Femur (tissue), 1 donor: ENCODE measurements around the gene FOXO6.
"Not testable (repeated sequence)": the region's sequence is repeated elsewhere in the genome, so short reads cannot be mapped to it uniquely, and the experiment has no call there.

Source experiments
- DNase-seq: peaks from one replicate; pipeline ENCODE4 v3.0.0-alpha.2; 2017

FOXO6 gene

GRCh38 chr1:41329662-41330587 is 31.3 kb upstream of the FOXO6 start:
- no peak for DNase-seq

- DNase-seq: no peak
Observed at GRCh38 chr1:41330588-41331545, 30.4 kb upstream of the FOXO6 start.

DNA sequence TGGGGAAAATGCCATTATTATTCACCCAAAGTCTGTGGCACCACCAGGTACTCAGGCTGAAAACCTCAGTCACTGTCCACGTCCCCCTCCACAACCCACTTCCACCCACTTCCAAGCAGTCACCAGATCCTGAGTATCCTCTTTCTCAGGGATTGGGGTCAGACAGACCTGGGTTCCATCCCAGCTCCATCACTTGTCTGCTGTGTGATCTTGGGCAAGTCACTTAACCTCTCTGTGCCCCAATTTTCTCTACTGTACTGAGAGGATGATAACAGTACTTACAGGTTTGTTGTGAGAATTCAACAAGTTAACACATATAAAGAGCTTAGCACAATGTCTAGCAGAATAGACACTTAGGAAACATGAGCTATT is 29.7 kb upstream of the FOXO6 start:
- no peak for DNase-seq

GRCh38 chr1:41332161-41332560 is 29.1 kb upstream of the FOXO6 start:
- DNase-seq: not testable (repeated sequence)

- no peak for DNase-seq
Observed at GRCh38 chr1:41333146-41333784, 28.0 kb upstream of the FOXO6 start.

GRCh38 chr1:41338820-41339219 is 22.4 kb upstream of the FOXO6 start:
- DNase-seq: no peak

DNA sequence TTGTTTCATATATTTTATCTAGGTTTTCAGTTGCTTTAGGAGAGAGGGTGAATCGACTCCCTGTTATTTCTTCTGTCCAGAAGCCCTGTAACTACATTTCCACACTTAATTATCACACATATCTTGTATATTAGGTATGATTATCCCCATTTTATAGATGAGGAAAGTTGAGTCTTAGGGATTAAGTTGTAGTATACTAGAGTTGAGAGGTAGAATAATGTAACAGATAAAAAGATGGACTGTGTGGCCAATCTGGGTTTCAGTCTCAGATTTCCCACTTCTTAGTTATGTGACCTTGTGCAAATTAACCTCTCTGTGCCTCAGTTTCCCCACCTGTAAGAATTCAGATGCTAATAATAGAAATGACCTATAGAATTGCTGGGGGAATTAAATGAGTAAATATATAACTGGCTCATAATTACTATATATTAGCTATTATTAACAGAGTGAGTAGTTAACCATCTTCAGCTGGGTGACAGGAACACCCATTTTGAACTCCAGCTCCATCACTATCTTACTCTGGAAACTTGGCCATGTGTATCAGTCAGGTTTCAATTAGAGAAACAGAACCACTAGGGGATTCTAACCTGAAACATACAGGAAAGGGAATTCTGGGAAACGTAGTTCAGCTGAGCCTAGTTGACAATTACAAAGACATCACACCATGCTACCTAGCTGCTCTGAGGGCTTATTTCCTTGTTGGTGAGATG is 20.4 kb upstream of the FOXO6 start:
- no peak for DNase-seq

- no peak for DNase-seq
Observed at GRCh38 chr1:41341365-41341683, 19.9 kb upstream of the FOXO6 start.

- DNase-seq: no peak
Observed at GRCh38 chr1:41341772-41342562, 19.3 kb upstream of the FOXO6 start.

DNA sequence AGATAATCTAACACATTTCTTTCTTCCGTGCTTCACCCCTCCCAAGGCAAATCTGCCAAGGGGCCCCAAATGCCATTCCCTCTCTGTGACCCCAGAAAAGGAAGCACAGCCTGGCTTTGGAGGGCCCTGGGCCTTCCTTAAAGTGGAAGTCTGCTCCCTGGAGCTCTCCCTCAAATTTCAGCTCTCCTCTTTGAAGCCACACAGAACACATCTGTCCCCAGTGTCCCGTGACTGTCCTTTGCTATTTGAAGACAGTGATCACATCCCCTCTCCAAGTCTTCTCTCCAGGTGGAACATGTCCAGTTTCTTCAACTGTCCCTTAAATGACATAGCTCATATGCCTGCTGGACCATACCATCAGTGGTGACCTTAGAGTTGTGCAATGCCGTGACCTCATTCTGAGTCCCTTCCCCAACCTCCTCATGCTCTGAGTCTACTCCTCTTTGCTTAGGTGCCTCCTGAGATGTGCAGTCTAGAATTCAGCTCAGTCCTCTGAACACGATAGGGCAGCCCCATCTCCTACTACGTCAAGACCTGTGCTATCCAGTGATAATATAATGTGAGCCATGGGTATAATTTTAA is 18.4 kb upstream of the FOXO6 start:
- no peak for DNase-seq

DNA sequence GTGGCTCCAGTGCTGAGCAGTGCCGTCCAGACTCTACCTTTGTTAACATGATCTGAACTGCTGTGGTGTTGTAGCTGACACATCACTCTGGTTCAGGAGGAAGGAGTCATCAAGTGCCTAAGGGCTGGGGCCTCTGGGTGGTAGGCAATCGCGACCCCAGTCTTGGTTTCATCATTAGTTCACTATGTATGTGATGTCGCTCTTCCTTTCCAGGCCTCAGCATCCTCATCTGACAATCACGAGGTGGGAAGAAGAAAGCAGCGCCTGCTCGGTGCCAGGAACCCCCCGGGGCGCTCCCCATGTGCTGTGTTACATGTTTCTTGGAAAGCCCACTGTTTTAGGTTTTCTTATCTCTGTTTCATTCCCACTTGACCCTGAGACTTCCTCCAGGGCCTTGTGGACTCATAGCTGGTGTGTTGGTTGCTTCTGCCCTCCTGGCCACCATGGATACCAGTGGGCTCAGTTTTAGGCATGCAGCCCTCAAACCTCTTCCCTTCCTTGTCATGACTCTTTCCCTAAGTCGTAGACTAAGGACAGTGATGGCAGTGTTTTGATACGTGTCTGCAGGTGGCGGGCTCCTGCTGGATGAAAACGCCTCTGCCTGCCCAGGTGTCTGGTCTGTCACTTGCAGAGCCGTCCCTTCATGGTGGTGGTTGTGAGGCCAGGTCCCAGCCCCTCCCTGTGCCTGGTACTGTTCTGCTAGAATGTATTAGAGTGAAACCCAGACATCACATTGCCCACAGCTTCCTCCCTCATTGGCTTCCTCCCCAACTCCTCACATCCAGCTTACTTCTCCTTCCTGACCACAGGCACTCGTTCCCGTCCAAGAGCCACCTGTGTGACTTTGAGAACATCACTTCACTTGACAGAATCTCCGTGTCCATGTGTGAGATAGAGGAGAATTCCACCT is 17.2 kb upstream of the FOXO6 start:
- no peak for DNase-seq

- DNase-seq: no peak
Observed at GRCh38 chr1:41344708-41345159, 16.5 kb upstream of the FOXO6 start.

GRCh38 chr1:41345434-41346075 is 15.7 kb upstream of the FOXO6 start:
- no peak for DNase-seq

DNA sequence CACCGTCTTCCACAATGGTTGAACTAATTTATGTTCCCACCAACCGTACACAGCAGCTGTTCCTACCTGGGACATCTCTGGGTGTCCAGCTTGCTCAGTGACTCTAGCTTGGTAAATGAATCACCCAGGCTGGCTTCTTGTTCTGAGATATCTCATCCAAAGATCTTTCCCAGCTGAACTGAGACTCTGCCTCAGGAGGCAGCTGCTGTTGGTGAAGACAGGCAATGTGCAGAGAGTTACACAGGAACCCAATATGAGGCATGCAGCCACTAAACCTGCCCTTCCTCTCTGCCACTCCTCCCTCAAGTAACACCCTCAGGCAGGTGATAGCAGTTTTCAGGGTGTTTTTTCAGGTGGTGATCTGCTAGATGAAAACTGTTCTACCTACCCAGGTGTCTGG is 14.0 kb upstream of the FOXO6 start:
- no peak for DNase-seq

DNA sequence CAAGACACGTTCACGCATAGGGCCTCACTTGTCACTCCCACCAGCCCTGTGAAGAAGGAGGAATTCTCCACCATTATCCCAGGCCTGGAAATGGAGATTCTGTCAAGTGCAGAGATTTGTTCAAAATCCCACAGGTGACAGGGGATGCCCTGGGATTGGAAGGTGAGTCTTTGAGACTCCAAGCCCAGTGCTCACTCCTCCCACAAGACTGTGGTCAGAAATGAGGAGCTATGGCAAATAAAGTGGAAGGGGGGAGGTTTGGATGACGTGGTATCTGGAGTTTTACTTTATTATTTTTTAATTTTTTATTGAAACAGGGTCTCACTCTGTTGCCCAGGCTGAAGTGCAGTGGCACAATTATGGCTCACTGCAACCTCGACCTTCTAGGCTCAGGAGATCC is 12.8 kb upstream of the FOXO6 start:
- DNase-seq: no peak

GRCh38 chr1:41349361-41350054 is 11.7 kb upstream of the FOXO6 start:
- no peak for DNase-seq

- DNase-seq: no peak
Observed at GRCh38 chr1:41350055-41350378, 11.2 kb upstream of the FOXO6 start.

- no peak for DNase-seq
Observed at GRCh38 chr1:41351262-41352151, 9.7 kb upstream of the FOXO6 start.
